NCI-H1048 (cell line): ENCODE results near the gene NACC2.

Source experiments
- DNase-seq: peaks from one replicate; lab custom pipeline; 2025; lab: John Stamatoyannopoulos, UW

The NACC2 gene

DNA sequence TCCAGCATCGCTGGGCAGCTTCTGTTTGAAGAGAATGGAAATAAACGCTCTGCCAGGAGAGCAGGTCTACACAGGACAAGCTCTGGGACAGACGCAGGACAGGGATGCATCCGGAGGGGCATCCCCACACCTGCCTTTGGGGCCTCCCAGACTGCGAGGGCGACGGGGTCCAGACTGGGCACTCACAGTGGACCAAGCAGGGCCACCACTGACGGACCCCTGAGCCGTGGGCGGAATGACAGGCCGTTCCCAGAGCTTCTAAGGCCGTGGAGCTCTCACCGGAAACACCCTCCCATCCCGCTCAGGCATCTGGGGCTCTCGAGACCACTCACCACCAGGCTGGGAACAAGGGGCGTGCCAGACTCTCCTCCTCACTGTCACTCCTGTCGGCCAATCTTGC is 34.1 kb upstream of the NACC2 start:
- DNase-seq: no peak

- DNase-seq: no peak
Measured at GRCh38 chr9:136128436-136128835, 33.3 kb upstream of the NACC2 start.

DNA sequence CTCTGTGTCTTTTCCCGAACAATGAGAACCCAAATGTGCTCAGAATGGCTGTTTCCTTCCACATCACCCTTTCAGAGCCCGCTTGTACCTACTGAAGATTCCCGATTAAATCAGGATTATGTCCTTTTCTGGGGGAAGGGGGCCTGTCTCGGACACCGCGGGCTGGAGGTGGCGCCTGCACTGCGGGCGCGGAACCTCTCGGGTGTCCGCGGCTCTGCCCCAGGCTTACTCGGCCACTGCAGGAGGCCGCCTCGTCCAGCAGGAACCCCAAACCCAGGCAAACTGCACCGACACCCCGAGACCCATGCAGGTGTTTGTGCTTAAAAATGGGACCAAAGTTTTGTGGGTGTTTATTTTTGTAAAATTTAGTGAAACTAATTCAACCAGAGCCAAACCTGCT is 32.2 kb upstream of the NACC2 start:
- DNase-seq: no peak

GRCh38 chr9:136124976-136125692 is 30.0 kb upstream of the NACC2 start:
- no peak for DNase-seq

DNA sequence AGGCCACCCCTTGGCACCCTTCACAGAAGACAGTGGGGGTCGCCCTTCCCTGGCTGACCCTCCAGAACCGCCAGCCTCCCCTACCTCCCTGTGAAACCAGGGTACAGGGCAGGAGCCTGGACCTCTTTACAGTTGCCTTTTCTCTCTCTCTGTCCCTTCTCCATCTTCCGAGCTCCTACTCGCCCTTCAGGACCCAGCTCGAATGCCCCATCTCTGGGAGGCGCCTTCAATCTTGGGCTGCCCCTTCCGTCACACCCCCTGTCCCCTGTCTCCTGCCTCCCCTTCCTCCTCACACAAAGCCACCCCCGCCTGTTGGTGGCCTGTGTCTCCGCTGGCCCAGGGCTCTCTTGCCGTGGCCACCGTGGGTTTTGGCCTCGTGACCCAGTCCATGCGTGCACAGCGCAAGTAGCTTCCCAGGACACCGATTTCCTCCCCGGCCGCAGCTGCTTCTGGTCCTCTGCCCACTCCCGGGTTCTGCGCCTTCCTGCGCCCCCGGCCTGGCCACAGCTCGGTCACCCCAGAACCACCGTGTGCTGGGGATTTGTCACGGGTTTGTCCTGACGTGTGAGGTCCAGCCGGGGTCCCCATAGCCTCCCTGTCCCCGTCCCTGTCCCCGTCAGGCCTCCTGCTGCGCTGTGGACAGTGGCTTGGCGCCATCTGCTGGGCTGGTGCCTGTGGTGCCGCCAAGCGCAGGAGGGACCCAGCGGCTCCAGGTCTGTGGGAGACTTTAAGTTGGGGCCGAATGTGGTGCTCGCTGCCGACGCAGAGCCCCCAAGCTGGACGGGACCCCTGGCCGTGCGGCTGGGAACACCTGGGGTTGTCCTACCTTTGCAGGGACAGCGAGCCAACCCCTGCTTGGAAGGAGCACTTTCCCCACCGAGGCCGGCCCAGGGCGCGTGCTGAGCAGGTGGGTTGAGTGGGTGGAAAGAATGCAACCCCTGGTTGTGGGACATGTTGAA is 27.6 kb upstream of the NACC2 start:
- no peak for DNase-seq

DNA sequence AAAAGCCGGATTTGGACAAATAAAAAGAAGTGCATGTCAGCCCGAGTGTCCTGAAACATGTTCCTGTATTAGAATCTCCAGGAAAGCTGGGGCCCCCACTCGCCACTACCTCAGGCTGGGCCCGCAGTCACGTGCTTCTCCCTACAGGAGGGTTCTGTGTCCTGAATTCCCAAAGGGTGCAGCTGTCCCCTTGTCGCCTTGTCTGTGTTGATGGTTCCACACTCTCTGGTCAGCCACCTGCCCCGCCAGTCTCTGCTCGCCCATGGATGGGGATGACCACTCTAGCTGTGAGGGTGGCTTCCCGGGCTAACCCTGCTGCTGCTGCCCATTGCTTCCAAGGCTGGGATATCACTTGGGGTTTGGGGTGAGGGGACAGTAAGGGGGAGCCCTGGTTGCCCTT is 26.7 kb upstream of the NACC2 start:
- no peak for DNase-seq

DNA sequence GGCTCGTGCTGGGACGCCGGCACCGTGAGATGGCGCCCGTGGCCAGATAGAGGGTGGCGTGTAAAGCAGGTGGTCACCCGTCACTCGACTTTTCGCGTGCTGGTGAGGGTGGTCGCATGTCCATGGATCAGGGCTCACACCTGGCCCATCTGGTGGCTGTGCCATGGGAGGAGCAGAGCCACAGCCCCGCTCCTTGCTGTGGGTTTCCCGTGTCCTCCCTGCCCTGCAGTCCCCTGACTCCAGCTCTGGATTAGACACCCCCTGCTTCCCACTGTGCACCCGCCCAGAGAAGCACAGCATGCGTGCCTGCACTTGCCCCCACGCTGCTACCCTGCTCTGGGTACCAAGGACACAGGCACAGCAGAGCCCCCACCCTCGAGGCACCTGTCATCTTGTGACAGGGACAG is 25.4 kb upstream of the NACC2 start:
- DNase-seq: no peak

GRCh38 chr9:136119883-136120393 is 24.8 kb upstream of the NACC2 start:
- no peak for DNase-seq

DNA sequence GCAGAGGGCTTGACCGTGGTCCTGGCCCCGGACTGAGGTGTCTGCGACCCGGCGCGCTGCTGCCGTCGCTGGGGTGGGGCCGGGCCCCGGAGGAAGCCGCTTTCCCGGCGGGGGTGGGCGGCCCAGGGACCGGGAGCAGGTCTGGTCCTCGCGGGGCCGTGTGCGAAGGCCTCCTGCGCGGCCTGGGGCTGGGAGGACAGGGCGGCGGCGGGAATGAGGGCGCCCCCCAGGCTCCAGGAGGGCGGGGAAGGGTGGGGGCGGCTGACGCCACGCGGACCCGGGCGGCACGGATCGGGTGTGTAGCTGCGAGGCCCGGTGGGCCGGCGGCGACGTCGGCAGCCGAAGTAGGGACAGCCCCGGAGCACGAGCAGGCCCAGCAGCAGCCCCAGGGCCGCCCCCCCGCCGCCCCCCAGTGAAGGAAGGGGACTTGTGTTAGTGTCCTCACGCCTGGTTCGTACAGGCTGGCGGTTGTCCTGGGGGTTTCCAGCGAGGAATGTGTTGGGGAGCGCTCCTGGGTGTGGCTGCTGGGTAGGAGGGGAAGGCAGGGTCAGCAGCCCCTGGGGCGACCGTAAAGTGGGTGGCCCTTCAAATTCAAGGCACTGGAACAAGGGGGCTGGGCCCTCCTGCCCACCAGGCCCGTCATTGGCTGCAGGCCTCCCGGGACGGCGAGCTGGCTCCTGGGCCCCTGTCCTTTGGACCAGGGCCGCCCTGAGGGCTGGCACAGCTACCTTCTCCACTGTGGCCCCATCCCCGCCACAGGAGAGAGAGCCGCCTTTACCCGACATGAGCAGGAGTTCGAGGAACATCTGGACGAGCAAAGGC is 24.2 kb upstream of the NACC2 start:
- no peak for DNase-seq

- peak; percentile 90 for DNase-seq
Measured at GRCh38 chr9:136118320-136119060, 23.4 kb upstream of the NACC2 start, which contains the start of gene TMEM250. TMEM250 (minus strand) TSS chr9:136118875; CDS start chr9:136116900, 1,975 bp downstream.

GRCh38 chr9:136117916-136118319 is 22.8 kb upstream of the NACC2 start:
- DNase-seq: no peak

DNA sequence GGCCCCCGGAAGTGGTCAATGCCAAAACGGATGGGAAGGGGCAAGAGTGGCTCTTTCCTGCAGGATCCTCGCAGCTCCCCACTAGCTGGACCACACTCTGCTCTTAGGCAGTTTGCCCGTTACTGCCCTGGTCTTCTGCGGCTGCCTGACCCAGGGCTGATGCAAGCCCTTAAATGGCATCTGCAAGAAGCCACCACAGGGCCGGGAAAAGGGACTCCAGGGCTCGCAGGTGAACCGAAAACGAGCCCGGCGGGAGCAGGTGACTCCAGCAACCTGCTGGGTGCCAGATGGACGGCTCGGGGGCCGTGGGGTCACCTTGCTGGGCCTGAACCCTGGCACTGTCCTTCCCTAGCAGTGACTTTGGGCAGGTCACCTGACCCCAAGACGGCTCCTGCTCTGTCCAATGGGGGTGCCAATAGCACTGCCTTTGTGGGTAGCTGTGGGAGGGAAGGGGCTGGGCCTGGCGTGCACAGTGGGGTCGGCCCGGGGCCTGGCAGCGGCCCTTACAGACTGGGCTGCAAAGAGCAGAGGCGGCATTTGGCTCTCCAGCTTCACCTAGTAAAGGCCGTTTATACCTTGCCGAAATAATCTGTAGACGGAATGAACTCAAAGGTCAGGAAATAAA is 22.3 kb upstream of the NACC2 start:
- DNase-seq: no peak

DNA sequence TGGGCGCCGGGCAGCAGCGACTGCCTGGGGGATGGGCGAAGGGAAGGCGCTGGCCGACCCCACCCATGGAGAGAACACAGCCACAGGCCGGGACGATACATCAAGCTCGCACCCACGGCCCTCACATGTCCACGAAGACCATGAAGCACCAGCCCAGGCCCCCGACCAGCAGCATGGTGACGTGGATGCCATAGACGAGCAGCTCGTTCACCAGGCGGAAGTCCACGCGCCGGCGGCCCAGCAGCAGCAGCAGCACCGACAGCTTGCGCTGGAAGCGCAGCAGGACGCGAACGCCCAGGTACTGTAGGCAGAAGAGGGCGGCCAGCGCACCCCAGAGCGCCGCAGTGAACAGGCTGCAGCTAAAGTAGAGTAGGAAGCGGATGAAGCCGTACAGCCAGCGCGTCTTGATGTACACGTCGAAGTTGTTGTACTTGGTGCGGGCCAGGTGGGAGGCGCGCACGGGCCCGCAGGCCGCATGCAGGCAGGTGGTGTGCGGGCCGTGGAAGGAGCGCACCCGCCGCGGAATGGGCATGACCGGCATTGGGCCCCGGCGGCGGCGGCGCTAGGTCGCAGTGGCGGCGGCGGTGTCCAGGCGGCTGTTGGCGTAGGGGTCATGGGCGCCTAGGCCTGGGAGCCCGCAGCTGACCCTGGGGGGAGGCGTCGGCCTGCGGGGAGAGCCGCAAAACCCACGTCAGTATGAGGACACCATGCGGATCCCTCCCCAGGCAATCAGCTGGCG is 21.4 kb upstream of the NACC2 start:
- no peak for DNase-seq

- DNase-seq: no peak
Measured at GRCh38 chr9:136115641-136116359, 20.7 kb upstream of the NACC2 start.

GRCh38 chr9:136115206-136115605 is 20.1 kb upstream of the NACC2 start:
- DNase-seq: no peak

- DNase-seq: no peak
Measured at GRCh38 chr9:136114610-136115009, 19.5 kb upstream of the NACC2 start.

GRCh38 chr9:136112541-136112940 is 17.5 kb upstream of the NACC2 start:
- DNase-seq: no peak

DNA sequence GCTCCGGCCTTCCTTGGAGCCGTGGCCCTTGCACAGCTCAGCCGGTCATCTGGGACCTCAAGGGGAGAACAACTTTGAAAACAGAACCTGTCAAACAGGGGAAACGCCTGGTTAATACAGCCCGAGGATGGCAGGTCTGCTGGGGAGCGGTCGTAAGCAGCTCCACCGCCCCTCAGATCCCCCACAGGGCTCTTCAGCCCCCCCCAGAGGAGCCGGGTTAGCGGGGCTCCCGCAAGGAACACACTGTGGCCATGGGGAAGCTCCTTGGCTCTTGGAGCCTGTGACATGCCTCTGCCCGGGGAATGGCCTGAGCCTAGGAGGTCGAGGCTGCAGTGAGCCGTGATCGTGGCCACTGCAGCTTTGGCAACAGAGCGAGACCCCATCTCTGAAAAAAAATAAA is 16.8 kb upstream of the NACC2 start:
- DNase-seq: no peak

GRCh38 chr9:136111190-136111589 is 16.1 kb upstream of the NACC2 start:
- DNase-seq: no peak
